Mucosa of stomach (tissue), 1 donor: ENCODE results near the gene FANCD2.
"Not testable (repeated sequence)": the region's sequence is repeated elsewhere in the genome, so short reads cannot be mapped to it uniquely, and the experiment has no call there.

Experiments
- H3K27me3 ChIP-seq: one replicate; pipeline ENCODE4 v1.7.0; 2013; ENCODE audit warnings: mild to moderate bottlenecking, low read length; ENCODE audit not compliant: control insufficient read depth, insufficient read depth
- H3K36me3 ChIP-seq: one replicate; pipeline ENCODE4 v1.7.0; 2013; ENCODE audit warnings: low read length; ENCODE audit not compliant: control insufficient read depth, insufficient read depth
- H3K4me1 ChIP-seq: one replicate; pipeline ENCODE4 v1.7.0; 2013; ENCODE audit warnings: mild to moderate bottlenecking, low read length; ENCODE audit not compliant: control insufficient read depth, insufficient read depth
- H3K4me3 ChIP-seq: one replicate; pipeline ENCODE4 v1.7.0; 2013; ENCODE audit warnings: low read length
- H3K9ac ChIP-seq: one replicate; pipeline ENCODE4 v1.7.0; 2013; ENCODE audit warnings: mild to moderate bottlenecking, low read length, moderate library complexity
- H3K9me3 ChIP-seq: one replicate; pipeline ENCODE4 v1.7.0; 2013; ENCODE audit warnings: mild to moderate bottlenecking, low read length, moderate library complexity; ENCODE audit not compliant: control insufficient read depth
- donor health status: Pancreatic carcinoma.

The FANCD2 gene

DNA sequence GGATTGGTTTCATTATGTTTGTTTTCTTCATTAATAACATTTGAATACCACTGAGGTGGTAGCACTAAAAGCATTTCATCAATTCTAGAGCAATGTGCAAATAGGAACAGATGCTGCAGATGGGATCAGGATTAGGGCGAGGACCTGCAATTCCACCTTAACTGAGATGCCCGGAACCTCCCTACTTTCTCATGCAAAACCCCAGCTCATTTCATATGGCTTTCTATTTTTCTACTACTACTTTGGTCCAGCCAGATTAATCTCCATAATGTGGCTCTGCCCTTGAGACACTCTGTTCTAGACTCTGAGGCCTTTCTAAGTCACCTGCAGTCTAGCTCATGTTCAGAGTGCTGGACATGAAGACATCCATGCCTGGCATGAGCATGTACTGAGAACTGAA is 7.4 kb upstream of the FANCD2 start:
- H3K36me3 ChIP-seq, H3K4me3 ChIP-seq, H3K27me3 ChIP-seq, H3K9me3 ChIP-seq, H3K4me1 ChIP-seq, H3K9ac ChIP-seq: not testable (repeated sequence)

DNA sequence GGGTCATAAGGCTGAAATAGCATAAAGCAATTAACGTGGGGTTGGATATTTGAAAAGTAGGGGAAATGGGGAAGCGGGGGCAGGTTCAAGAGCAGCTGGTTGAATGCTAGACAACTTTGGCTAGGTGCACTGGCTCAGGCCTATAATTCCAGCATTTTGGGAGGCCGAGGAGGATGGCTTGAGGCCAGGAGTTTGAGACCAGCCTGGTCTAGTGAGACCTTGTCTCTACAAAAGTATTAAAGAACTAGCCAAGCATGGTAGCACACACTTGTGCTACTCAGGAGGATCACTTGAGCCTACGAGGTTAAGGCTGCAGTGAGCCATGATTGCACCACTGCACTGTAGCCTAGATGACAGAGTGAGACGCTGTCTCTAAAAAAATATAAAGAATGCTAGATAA is 6.9 kb upstream of the FANCD2 start:
- Histone ChIP-seq H3K36me3 (peaks cover 4% of the 10 kb centered on the region), H3K4me1 (no peaks in the 10 kb centered on the region), H3K27me3 (no peaks in the 10 kb centered on the region), H3K4me3 (no peak overlapping the region), H3K9ac (no peak overlapping the region), H3K9me3 (no peaks in the 10 kb centered on the region)

DNA sequence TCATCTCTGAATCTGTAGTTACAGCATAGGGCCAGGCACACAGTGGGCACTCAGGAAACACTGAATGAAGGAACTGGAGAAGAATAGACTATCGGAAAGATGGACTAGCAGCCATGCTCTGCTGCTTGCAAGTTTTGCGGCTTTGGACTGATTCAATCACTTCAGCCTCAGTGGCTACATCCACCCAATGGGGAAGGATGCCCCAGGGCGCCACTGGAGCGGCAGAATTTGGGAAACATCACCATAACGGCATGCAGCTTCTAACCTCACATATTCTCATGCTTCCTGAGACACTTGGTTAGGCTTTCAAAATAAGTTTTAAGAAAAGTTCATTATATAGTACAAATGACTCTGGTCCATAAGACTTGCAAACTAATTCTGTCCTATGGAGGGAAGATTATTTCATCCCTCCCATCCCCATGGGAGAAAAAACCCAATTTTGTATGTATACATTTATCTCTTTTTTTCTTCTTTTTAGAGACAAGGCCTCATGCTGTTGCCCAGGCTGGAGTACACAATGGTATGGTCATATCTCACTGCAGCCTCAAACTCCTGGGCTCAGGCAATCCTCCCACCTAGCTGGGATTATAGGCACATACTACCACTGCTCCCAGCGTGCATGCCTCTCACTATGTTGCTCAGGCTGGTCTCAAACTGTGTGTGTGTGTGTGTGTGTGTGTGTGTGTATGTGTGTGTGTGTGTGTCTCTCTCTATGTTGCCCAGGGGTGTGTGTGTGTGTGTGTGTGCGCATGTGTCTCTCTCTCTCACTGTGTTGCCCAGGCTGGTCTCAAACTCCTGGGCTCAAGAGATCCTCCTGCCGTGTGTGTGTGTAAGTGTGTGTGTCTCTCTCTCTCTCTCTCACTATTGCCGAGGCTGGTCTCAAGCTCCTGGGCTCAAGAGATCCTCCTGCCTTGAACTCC is 4.1 kb upstream of the FANCD2 start:
- Histone ChIP-seq H3K4me1 (peaks cover 17% of the 10 kb centered on the region), H3K36me3 (peaks cover 4% of the 10 kb centered on the region), H3K9me3 (no peaks in the 10 kb centered on the region), H3K9ac (no peak overlapping the region), H3K4me3 (no peak overlapping the region), H3K27me3 (no peaks in the 10 kb centered on the region)

DNA sequence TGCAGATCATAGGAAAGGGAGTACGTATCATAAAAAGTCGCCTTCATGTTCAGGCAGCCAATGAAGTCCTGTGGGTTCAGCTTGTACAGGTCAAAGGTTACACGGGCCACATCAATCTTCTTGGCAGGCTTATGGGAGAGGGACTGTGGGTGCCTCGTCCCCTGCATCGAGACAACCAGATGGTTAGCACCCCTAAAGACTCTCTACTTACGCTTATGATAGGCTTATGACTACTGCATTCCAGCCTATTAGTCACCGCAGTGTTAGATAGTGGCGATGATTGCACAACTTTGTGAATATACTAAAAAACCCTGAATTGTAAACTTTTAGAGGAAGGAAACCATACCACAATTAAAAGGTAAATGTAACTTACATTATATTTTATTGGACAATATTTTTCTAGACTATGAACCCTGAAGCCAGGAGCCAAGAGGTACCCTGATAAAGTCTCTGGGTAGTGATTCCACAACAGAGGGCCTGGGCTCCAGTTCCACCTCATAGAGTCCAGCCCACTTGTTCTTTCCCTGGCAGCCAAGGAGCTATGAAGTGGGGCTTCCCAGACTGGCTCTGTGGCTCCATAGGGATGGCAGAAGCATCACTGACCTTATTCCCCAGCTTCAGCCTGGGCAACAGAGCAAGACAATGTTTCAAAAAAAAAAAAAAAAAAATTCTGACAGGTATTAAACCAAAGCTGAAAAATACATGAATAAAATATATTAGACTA is 2.5 kb upstream of the FANCD2 start:
- Histone ChIP-seq H3K4me3 (no peak overlapping the region), H3K4me1 (peaks cover 19% of the 10 kb centered on the region), H3K27me3 (no peaks in the 10 kb centered on the region), H3K9me3 (no peaks in the 10 kb centered on the region), H3K9ac (no peak overlapping the region), H3K36me3 (peaks cover 4% of the 10 kb centered on the region)

DNA sequence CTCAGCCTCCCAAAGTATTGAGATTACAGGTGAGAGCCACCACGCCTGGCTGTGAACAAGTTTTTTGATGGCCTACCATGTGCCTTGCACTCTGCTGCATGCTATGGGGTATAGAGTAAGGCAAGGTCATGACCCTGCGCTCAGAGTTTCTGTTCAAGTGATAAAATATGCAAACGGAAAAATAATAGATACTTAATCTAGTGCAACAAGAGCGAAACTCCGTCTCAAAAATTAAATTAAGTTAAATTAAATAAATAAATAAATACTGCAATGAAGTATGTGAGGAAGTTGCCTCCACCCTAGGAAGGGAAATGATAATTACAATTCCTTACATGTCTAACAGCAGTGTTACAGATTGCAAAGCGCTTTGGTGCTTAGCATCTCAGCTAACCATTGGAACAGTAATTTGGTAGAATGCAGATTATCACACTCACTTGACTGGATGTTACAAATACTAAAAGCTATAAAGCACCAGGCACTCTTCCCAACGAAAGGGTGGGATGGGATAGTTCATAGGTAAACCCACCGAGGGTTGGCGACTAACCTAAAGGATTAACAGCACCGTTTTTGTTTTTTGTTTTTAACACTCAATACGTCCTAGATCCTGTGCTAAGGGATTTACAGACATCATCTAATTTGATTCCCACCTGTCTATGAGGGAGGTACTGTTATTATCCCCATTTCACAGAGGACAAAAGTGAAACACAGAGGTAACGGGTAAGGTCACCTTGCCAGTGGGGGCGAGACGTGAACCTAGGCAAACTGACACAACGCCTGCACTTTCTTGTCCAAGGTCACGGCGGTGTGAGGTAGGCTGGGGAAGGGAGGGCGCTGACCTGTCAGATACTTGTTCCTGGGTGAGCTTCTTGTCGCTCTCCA is 793 bp upstream of the FANCD2 start:
- peak overlapping the region; percentile 95 for H3K9ac ChIP-seq
- H3K27me3 ChIP-seq: no peaks in the 10 kb centered on the region
- peak overlapping the region; percentile 98 for H3K4me3 ChIP-seq
- no peaks in the 10 kb centered on the region for H3K9me3 ChIP-seq
- H3K4me1 ChIP-seq: peaks cover 19% of the 10 kb centered on the region
- peaks cover 4% of the 10 kb centered on the region for H3K36me3 ChIP-seq

DNA sequence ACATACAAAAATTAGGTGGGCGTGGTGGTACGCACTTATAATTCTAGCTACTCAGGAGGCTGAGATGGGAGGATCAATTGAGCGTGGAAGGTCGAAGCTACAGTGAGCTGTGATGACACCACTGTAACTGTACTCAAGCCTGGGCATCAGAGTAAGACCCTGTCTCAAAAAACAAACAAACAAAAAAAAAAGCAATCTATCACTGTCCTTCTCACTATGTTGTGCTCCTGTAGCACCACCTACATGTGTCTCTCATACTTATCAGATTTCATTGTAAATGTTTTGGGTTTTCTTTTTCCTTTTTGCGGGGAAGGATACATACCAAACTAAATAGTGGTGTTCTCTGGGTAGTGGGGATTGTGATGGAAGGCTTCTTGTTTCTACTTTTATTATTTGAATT is 14.8 kb downstream of the FANCD2 start:
- H3K4me1 ChIP-seq: no peaks in the 10 kb centered on the region
- no peaks in the 10 kb centered on the region for H3K9me3 ChIP-seq
- no peak overlapping the region for H3K9ac ChIP-seq
- no peaks in the 10 kb centered on the region for H3K36me3 ChIP-seq
- no peak overlapping the region for H3K4me3 ChIP-seq
- H3K27me3 ChIP-seq: no peaks in the 10 kb centered on the region

DNA sequence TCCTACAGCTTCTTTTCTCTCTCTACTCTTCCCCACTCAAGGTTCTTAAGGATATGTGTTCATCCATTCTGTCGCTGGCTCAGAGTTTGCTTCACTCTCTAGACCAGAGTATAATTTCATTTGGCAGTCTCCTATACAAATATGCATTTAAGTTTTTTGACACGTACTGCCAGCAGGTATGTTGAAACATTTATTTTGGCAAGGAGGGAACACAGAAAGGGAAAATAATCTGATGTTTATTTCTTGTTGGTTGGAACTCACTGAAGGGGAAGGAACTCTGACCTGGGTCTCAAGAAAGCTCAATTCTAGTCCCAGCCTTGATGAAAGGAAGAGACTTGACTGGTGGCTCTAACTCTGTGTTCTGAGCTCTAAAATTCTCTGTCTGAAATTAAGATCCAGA is 21.6 kb downstream of the FANCD2 start:
- Histone ChIP-seq H3K4me3 (no peak overlapping the region), H3K36me3 (no peaks in the 10 kb centered on the region), H3K4me1 (no peaks in the 10 kb centered on the region), H3K9me3 (no peaks in the 10 kb centered on the region), H3K9ac (no peak overlapping the region), H3K27me3 (no peaks in the 10 kb centered on the region)

DNA sequence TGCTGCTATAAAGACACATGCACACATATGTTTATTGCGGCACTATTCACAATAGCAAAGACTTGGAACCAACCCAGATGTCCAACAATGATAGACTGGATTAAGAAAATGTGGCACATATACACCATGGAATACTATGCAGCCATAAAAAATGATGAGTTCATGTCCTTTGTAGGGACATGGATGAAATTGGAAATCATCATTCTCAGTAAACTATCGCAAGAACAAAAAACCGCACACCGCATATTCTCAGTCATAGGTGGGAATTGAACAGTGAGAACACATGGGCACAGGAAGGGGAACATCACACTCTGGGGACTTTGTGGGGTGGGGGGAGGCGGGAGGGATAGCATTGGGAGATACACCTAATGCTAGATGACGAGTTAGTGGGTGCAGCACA is 26.8 kb downstream of the FANCD2 start:
- not testable (repeated sequence) for H3K4me1 ChIP-seq, H3K4me3 ChIP-seq, H3K36me3 ChIP-seq, H3K9ac ChIP-seq, H3K27me3 ChIP-seq, H3K9me3 ChIP-seq

DNA sequence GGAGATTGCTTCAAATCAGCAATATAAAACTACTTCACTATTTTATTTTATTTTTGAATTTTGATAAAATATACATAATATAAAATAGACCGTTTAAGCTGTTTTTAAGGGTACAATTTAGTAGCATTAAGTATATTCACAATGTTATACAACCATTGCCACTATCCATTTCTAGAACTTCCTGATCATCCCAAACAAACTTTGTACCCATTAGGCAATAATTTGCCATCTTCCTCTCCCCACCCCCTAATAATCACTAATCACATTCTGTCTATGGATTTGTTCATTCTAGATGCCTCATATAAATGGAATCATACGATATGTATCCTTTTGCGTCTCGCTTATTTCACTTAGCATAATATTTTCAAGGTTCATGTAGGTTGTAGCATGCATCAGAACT is 28.9 kb downstream of the FANCD2 start:
- Histone ChIP-seq H3K9ac (no peak overlapping the region), H3K9me3 (no peaks in the 10 kb centered on the region), H3K27me3 (no peaks in the 10 kb centered on the region), H3K36me3 (no peaks in the 10 kb centered on the region), H3K4me1 (no peaks in the 10 kb centered on the region), H3K4me3 (no peak overlapping the region)

DNA sequence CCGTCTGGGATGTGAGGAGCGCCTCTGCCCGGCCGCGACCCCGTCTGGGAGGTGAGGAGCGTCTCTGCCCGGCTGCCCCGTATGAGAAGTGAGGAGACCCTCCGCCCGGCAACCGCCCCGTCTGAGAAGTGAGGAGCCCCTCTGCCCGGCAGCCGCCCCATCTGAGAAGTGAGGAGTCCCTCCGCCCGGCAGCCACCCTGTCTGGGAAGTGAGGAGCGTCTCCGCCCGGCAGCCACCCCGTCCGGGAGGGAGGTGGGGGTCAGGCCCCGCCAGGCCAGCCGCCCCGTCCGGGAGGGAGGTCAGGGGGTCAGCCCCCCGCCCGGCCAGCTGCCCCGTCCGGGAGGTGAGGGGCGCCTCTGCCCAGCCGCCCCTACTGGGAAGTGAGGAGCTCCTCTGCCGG is 43.8 kb downstream of the FANCD2 start:
- H3K4me3 ChIP-seq, H3K36me3 ChIP-seq, H3K9ac ChIP-seq, H3K9me3 ChIP-seq, H3K27me3 ChIP-seq, H3K4me1 ChIP-seq: not testable (repeated sequence)

DNA sequence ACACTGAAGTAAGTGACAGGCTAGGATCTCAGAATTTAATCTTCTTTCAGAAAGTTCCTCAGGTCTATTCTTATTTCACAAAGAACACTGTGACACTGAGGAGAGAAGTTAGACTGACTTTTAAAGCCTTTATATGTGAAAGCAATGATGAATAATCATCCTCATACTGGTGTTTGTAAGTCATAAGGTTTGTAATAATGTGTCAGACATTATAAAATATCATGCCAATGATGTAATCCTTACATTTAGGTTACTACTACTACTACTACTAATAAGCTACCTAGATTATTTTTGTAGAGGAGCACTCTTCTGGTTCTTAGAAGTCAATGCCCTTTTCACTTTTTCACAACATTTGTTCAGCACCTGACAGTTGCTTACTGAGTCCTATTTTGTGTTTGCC is 48.4 kb downstream of the FANCD2 start:
- no peaks in the 10 kb centered on the region for H3K9me3 ChIP-seq
- H3K4me3 ChIP-seq: no peak overlapping the region
- no peaks in the 10 kb centered on the region for H3K36me3 ChIP-seq
- no peak overlapping the region for H3K9ac ChIP-seq
- H3K27me3 ChIP-seq: no peaks in the 10 kb centered on the region
- no peaks in the 10 kb centered on the region for H3K4me1 ChIP-seq

DNA sequence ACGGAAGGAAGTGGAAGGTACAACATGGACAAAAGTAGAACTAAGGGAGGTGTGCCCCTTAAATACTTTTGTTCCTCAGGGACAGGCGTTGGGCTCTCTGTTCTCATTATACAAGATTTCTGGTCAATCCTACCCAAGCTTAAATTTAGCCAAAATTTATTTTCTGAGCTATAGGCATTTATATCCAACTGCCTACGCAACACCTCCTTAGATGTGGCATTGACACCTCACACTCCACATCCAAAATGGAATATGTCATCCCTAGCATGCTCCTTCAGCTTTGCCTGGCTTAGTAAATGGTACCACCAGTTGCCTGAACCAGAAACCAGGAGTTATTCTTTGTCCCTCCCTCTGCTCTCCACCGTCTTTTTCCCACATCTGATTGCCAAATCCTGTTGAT is 55.6 kb downstream of the FANCD2 start:
- H3K36me3 ChIP-seq: no peaks in the 10 kb centered on the region
- H3K4me3 ChIP-seq: no peak overlapping the region
- H3K27me3 ChIP-seq: no peaks in the 10 kb centered on the region
- no peak overlapping the region for H3K9ac ChIP-seq
- H3K9me3 ChIP-seq: no peaks in the 10 kb centered on the region
- H3K4me1 ChIP-seq: peaks cover 10% of the 10 kb centered on the region
